GM12872 (cell line): ENCODE measurements around the gene P2RX3.

ENCODE experiments used
- TF ChIP-seq, protein P1 (sequence below): IDR thresholded peaks from 3 replicates; pipeline ENCODE4 v1.5.1; 2011; ENCODE audit warnings: low read depth, mild to moderate bottlenecking, low read length, moderate library complexity; ENCODE audit not compliant: insufficient read depth

The P2RX3 gene

GRCh38 chr11:57301711-57302423, 36.3 kb upstream of the P2RX3 start:
- TF ChIP-seq, protein P1, sequence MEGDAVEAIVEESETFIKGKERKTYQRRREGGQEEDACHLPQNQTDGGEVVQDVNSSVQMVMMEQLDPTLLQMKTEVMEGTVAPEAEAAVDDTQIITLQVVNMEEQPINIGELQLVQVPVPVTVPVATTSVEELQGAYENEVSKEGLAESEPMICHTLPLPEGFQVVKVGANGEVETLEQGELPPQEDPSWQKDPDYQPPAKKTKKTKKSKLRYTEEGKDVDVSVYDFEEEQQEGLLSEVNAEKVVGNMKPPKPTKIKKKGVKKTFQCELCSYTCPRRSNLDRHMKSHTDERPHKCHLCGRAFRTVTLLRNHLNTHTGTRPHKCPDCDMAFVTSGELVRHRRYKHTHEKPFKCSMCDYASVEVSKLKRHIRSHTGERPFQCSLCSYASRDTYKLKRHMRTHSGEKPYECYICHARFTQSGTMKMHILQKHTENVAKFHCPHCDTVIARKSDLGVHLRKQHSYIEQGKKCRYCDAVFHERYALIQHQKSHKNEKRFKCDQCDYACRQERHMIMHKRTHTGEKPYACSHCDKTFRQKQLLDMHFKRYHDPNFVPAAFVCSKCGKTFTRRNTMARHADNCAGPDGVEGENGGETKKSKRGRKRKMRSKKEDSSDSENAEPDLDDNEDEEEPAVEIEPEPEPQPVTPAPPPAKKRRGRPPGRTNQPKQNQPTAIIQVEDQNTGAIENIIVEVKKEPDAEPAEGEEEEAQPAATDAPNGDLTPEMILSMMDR, result no peak

DNA sequence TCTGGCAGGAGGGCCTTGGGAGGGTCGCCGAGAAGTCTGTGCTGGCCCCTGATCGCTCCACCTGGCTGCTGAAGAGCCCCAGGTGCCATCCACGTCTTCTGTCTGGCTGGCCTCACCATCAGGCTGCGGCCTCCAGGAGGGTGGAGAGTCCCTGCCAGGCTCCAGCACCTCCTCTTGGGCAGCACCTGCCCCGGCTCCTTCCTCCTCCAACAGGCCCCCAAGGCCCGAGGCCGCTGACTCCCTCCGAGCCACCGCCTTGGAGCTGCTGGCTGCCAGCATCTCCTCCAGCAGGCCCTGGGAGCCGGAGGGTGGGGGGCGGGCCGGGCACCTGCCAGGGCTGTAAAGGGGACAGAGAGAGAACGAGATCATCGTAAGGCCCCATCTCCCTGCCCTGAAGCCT, 35.7 kb upstream of the P2RX3 start:
- TF ChIP-seq, protein P1, result no peak

- TF ChIP-seq, protein P1, result no peak
Measured at GRCh38 chr11:57303280-57303989, 34.7 kb upstream of the P2RX3 start.

DNA sequence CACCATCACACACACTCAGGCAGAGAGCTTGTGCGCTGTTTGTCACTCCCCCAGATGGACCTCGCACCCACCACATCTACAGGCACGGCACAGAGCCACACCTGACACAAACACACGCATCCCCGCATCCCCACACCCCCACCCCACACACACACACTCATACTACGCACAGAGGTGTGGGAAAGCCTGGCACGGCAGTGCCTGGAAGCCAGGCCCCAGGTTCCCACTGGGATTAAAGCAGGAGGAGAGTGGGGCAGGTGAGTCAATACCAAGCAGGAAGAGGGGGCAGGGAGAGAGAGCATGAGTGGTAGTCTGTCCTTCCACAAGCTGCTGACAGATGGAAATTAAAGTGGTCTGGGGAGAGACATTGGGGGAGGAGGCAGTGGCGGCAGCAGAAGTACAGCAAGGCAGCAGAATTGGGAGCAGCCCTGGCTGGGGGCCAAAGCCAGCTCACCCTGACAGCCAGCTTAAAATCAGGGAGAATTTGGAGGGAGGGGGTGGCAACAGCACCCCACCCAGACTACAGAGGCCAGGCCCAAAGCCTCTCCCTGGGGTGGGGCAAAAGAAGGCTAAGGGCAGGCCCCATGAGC, 34.1 kb upstream of the P2RX3 start:
- TF ChIP-seq, protein P1, result no peak

GRCh38 chr11:57305523-57305922, 32.6 kb upstream of the P2RX3 start:
- TF ChIP-seq, protein P1, result no peak

DNA sequence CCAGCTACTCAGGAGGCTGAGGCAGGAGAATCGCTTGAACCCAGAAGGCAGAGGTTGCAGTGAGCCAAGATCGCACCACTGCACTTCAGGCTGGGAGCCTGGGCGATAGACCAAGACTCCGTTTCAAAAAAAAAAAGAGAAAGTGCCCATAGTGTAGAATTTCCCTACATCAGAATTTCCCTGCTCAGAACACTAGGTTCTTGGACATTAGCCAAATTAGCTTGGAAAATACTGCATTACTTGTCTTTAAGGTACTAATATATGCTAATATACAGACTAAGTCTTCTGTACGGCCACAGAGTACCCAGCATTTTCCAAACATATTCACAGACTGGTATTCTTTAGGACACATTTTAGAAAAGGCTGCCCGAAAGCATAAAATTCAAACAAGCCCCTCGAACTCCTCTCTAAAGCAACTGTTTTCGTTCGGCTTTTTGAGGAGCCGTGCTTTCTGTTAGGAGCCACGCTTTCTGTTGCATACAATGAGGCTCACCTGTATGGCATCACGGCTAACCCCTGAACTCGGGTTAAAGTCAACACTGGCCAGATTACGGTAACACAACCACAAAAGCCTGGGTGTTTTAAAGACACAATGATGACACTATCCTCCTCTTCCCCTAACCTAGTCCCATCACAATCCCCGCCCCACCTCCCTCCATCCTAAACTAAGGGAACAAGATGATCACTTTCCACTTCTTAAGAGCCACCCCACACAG, 31.8 kb upstream of the P2RX3 start:
- TF ChIP-seq, protein P1, result no peak
